ENCODE results near the gene ACSL3. TPM values are rescaled to one million over a fixed set of nuclear protein-coding genes. Genes with fewer than 3 reads are reported as not detected.
"Not testable (repeated sequence)": the region's sequence is repeated elsewhere in the genome, so short reads cannot be mapped to it uniquely, and the experiment has no call there.

ACSL3 gene
- total and polyA plus RNA-seq, 2 donors (not counting 3 experiments of a cell fraction or from before 2014, with no cell fraction given) = 58.7 to 139 TPM

- no peaks in the 10 kb centered on the region for H3K36me3 ChIP-seq (ENCODE audit: control insufficient read depth in 2 of 2, extremely low read depth in 1 of 2, insufficient read depth in 2 of 2, low read length in 2 of 2)
- H3K79me2 ChIP-seq (ENCODE audit: control insufficient read depth, insufficient read depth, low read length) = no peaks in the 10 kb centered on the region
- H3K4me3 ChIP-seq (replicated peaks in 1 of 3; ENCODE audit: insufficient read depth in 1 of 3, low read depth in 1 of 3, low read length in 3 of 3) = no peak overlapping the region
- peak overlapping the region; percentile 45 for H3K4me2 ChIP-seq (ENCODE audit: insufficient read depth, low read length)
- H4K20me1 ChIP-seq (replicated peaks; ENCODE audit: control insufficient read depth, extremely low read depth, insufficient read depth, low read length) = no peaks in the 10 kb centered on the region
- DNase-seq (ENCODE audit: low read depth, low spot score) (peak; percentile 55), FAIRE-seq (peak; percentile 89)
- H3K27ac ChIP-seq (ENCODE audit: insufficient read depth, low read depth, low read length) = no peak overlapping the region
- no peak overlapping the region for H3K9ac ChIP-seq (replicated peaks; ENCODE audit: extremely low read depth, insufficient read depth, low read length)
- no peaks in the 10 kb centered on the region for H3K9me3 ChIP-seq (replicated peaks; ENCODE audit: control insufficient read depth, insufficient read depth, low read length)
- no peaks in the 10 kb centered on the region for H3K27me3 ChIP-seq (ENCODE audit: control insufficient read depth in 2 of 2, insufficient read depth in 2 of 2, low read length in 2 of 2)
- TF ChIP-seq FOS (IDR thresholded peaks at IDR 0.05; ENCODE audit: borderline replicate concordance, insufficient read depth, low read length) (peak; percentile 86), GATA2 (IDR thresholded peaks at IDR 0.05; ENCODE audit: insufficient read depth, insufficient read length, low read depth, low read length) (no peak), JUN (IDR thresholded peaks at IDR 0.05; ENCODE audit: borderline replicate concordance, insufficient read depth, insufficient read length, low read depth) (peak; percentile 35)
- intact Hi-C loops (cut with micrococcal nuclease) (no loop called here), dilution Hi-C loops (cut with MboI; ENCODE audit: extremely low pct_ligation_motif_present, low sequenced_read_pairs) (no loop called here)
- peak overlapping the region; percentile 90 for H2AFZ ChIP-seq (ENCODE audit: low read depth, low read length)
- no TSS peak for BruUV-seq (replicated peaks)
- CTCF ChIA-PET = interaction anchor here (0.8 to 4.0 kb wide), 9 partner anchors 13 to 136 kb away, joined by 3 to 29 read pairs (median 4); no protein-coding TSS in a partner anchor
- POLR2A ChIA-PET = interaction anchor here (0.6 to 1.3 kb wide), 2 partner anchors 15 to 47 kb away, joined by 3 to 6 read pairs; no protein-coding TSS in a partner anchor
- H3K4me1 ChIP-seq (ENCODE audit: control insufficient read depth, extremely low read depth, insufficient read depth, low read length) = peaks cover 22% of the 10 kb centered on the region
- H3K9me1 ChIP-seq (replicated peaks; ENCODE audit: control insufficient read depth, extremely low read depth, insufficient read depth, low read length) = no peaks in the 10 kb centered on the region
Measured at GRCh38 chr2:222844323-222844722, 16.5 kb upstream of the ACSL3 start.

GRCh38 chr2:222845314-222845713 is 15.5 kb upstream of the ACSL3 start:
- DNase-seq (ENCODE audit: low read depth, low spot score); H3K9me3 ChIP-seq (replicated peaks; ENCODE audit: control insufficient read depth, insufficient read depth, low read length); POLR2A ChIA-PET; H2AFZ ChIP-seq (ENCODE audit: low read depth, low read length); H3K9me1 ChIP-seq (replicated peaks; ENCODE audit: control insufficient read depth, extremely low read depth, insufficient read depth, low read length); dilution Hi-C loops (cut with MboI; ENCODE audit: extremely low pct_ligation_motif_present, low sequenced_read_pairs); H3K9ac ChIP-seq (replicated peaks; ENCODE audit: extremely low read depth, insufficient read depth, low read length); H3K4me2 ChIP-seq (ENCODE audit: insufficient read depth, low read length); H3K27me3 ChIP-seq (ENCODE audit: control insufficient read depth in 2 of 2, insufficient read depth in 2 of 2, low read length in 2 of 2); H4K20me1 ChIP-seq (replicated peaks; ENCODE audit: control insufficient read depth, extremely low read depth, insufficient read depth, low read length); FAIRE-seq; H3K4me3 ChIP-seq (replicated peaks in 1 of 3; ENCODE audit: insufficient read depth in 1 of 3, low read depth in 1 of 3, low read length in 3 of 3); H3K79me2 ChIP-seq (ENCODE audit: control insufficient read depth, insufficient read depth, low read length); BruUV-seq (replicated peaks); H3K27ac ChIP-seq (ENCODE audit: insufficient read depth, low read depth, low read length); intact Hi-C loops (cut with micrococcal nuclease); H3K36me3 ChIP-seq (ENCODE audit: control insufficient read depth in 2 of 2, extremely low read depth in 1 of 2, insufficient read depth in 2 of 2, low read length in 2 of 2): not testable (repeated sequence)
- CTCF ChIA-PET = interaction anchor here (1.1 to 4.0 kb wide), 4 partner anchors 12 to 137 kb away, joined by 3 to 29 read pairs (median 18); no protein-coding TSS in a partner anchor
- H3K4me1 ChIP-seq (ENCODE audit: control insufficient read depth, extremely low read depth, insufficient read depth, low read length) = peaks cover 22% of the 10 kb centered on the region

All from endothelial cell of umbilical vein (primary cell).